B cell (primary cell): ENCODE data around the gene EPC1.

ENCODE experiments used
- EZH2 ChIP-seq: IDR thresholded peaks from 2 replicates; pipeline ENCODE4 v1.6.1; 2012; ENCODE audit warnings: borderline replicate concordance, low read depth, mild to moderate bottlenecking, moderate library complexity, low read length; ENCODE audit not compliant: insufficient read depth, poor library complexity, severe bottlenecking
- TF ChIP-seq, protein P1 (sequence below): fragments of 200-600 bp; IDR thresholded peaks from one replicate; pipeline ENCODE4 v1.8.0; 2022; ENCODE audit warnings: antibody characterized with exemption, mild to moderate bottlenecking

DNA sequence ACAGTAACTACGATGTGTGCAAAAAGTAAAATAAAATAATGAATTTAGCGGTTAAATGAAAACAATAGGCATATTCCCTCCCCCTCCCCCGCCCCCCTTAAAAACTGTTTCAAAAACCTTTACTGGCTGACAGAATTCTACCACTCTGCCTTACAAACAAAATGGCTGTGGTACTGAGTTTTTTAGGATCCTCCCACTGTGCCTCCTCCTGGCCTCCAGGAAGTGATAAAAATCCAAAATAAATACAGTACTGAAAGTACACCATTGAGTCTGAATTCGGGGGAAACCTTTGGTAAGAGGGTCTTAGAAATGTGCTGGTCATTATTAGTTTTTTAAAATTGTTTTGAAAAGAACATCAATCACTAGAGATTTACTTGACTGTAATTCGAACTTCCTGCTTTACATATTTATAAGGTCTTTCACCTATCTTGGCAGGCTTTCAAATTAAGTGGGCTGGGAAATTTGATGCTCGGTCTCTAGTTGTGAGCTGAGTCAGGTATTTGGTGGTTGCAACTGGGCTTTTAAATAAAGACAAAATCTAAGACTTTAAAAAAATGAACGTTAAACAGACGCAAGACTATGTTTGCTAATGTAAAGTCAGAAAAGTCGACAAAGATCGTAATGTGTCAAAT is 32.5 kb upstream of the EPC1 start:
- TF ChIP-seq, protein P1, sequence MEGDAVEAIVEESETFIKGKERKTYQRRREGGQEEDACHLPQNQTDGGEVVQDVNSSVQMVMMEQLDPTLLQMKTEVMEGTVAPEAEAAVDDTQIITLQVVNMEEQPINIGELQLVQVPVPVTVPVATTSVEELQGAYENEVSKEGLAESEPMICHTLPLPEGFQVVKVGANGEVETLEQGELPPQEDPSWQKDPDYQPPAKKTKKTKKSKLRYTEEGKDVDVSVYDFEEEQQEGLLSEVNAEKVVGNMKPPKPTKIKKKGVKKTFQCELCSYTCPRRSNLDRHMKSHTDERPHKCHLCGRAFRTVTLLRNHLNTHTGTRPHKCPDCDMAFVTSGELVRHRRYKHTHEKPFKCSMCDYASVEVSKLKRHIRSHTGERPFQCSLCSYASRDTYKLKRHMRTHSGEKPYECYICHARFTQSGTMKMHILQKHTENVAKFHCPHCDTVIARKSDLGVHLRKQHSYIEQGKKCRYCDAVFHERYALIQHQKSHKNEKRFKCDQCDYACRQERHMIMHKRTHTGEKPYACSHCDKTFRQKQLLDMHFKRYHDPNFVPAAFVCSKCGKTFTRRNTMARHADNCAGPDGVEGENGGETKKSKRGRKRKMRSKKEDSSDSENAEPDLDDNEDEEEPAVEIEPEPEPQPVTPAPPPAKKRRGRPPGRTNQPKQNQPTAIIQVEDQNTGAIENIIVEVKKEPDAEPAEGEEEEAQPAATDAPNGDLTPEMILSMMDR, result no peak
- TF ChIP-seq EZH2, result no peak
